Fibroblast of lung (primary cell): Measurements from ENCODE around the gene HINT2.

ENCODE experiments used
- EZH2 ChIP-seq: IDR thresholded peaks from 2 replicates; pipeline ENCODE4 v1.5.1; 2012; ENCODE audit warnings: low read length, control low read depth, mild to moderate bottlenecking; ENCODE audit errors: missing control alignments
- TF ChIP-seq, protein P1 (sequence below), 2 donors: IDR thresholded peaks in 1 of 2; conservative IDR thresholded peaks in 1 of 2; 1 replicate in 1 of 2; 2 replicates in 1 of 2; pipeline ENCODE4 v1.5.1; 2011 to 2012; ENCODE audit warnings: low read length in 2 of 2, control low read depth in 1 of 2, inconsistent platforms in 1 of 2, low read depth in 1 of 2, mild to moderate bottlenecking in 1 of 2

DNA sequence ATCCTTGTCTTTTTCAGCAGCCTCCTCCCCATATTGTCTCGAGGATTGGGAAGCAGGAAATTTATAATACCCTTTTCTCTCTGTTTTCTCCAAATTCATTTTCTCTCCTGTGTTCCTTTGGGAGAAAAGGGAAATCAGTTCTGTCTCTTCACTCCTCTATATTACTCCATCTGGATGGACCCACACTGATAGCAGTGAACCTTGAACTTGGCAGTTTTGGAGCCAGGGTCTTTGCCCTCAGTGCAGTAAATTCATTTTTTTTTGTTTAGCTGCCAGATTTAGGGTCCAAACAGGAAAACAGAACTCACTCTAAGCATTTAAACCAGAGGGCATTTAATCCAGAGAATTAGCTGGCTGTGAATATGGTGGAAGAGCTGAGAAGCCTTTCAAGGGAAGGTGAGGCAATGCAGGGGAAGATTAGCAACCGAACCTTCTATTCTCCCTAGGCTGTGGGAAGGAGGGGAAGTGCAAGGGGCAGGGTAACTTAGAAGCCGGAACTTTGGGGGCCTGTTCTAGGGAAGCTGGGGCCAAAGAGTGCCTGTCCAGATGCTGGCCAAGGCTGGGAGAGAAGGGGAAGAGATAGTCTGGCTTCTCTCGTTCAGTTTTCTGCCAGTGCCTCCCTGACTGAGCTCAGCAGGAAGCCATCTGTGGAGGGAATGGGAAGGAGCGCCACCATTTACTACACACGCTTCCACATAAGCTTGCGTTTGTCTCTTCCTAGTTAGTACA, 39.8 kb downstream of the HINT2 start:
- TF ChIP-seq, protein P1, sequence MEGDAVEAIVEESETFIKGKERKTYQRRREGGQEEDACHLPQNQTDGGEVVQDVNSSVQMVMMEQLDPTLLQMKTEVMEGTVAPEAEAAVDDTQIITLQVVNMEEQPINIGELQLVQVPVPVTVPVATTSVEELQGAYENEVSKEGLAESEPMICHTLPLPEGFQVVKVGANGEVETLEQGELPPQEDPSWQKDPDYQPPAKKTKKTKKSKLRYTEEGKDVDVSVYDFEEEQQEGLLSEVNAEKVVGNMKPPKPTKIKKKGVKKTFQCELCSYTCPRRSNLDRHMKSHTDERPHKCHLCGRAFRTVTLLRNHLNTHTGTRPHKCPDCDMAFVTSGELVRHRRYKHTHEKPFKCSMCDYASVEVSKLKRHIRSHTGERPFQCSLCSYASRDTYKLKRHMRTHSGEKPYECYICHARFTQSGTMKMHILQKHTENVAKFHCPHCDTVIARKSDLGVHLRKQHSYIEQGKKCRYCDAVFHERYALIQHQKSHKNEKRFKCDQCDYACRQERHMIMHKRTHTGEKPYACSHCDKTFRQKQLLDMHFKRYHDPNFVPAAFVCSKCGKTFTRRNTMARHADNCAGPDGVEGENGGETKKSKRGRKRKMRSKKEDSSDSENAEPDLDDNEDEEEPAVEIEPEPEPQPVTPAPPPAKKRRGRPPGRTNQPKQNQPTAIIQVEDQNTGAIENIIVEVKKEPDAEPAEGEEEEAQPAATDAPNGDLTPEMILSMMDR (conservative IDR thresholded peaks at IDR 0.05 in 1 of 2, IDR thresholded peaks at IDR 0.05 in 1 of 2; ENCODE audit: low read depth in 1 of 2, low read length in 2 of 2), result no peak
- TF ChIP-seq EZH2, result no peak
